Suprapubic skin (tissue), 4 donors: ENCODE measurements around the gene TNIK.

ENCODE experiments used
- POLR2A ChIP-seq, 2 donors: fragments of 450-650 bp; IDR thresholded peaks; one replicate each; pipeline ENCODE4 v1.6.1; 2017; ENCODE audit warnings: antibody characterized with exemption in 2 of 2, mild to moderate bottlenecking in 2 of 2, moderate library complexity in 2 of 2
- POLR2AphosphoS5 ChIP-seq, 3 donors: sonication (generic); formaldehyde crosslinking; IDR thresholded peaks; one replicate each; pipeline ENCODE4 v1.6.1; 2017; ENCODE audit warnings: antibody characterized with exemption in 3 of 3
- TF ChIP-seq, protein P1 (sequence below), 2 donors: fragments of 200-600 bp in 1 of 2; fragments of 450-650 bp in 1 of 2; sonication (generic) in 1 of 2; IDR thresholded peaks; one replicate each; pipeline ENCODE4 v1.5.1; 2016 to 2019; ENCODE audit warnings: antibody characterized with exemption in 2 of 2, mild to moderate bottlenecking in 1 of 2, moderate library complexity in 1 of 2

DNA sequence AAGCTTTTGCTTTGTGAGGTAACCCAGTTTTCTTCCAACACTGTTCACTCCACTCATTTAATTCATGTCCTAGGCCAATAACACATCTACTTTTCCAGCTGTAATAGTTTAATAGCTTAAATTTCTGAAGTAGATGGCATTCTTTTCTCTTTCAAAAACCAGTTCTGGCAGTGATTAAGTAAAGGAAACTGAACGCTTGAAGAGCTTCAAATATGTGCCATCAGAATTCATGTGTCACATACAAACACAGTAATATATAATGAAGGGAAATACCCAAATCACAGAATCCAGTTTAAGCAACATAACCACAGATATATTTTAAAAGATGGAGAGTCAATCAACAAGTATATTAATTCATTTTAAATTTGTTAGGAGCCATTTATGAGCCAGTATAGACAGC, 91.0 kb downstream of the TNIK start:
- TF ChIP-seq, protein P1, sequence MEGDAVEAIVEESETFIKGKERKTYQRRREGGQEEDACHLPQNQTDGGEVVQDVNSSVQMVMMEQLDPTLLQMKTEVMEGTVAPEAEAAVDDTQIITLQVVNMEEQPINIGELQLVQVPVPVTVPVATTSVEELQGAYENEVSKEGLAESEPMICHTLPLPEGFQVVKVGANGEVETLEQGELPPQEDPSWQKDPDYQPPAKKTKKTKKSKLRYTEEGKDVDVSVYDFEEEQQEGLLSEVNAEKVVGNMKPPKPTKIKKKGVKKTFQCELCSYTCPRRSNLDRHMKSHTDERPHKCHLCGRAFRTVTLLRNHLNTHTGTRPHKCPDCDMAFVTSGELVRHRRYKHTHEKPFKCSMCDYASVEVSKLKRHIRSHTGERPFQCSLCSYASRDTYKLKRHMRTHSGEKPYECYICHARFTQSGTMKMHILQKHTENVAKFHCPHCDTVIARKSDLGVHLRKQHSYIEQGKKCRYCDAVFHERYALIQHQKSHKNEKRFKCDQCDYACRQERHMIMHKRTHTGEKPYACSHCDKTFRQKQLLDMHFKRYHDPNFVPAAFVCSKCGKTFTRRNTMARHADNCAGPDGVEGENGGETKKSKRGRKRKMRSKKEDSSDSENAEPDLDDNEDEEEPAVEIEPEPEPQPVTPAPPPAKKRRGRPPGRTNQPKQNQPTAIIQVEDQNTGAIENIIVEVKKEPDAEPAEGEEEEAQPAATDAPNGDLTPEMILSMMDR (IDR thresholded peaks at IDR 0.05) = no peak
- no peak for TF ChIP-seq POLR2AphosphoS5 (IDR thresholded peaks at IDR 0.05)
- TF ChIP-seq POLR2A (IDR thresholded peaks at IDR 0.05) = no peak
